ENCODE data around the gene GLA. TPM values are rescaled to one million over a fixed set of nuclear protein-coding genes. Genes with fewer than 3 reads are reported as not detected.

Gene GLA
- total and polyA plus RNA-seq, 2 of the 4 experiments (the other 2 are of a cell fraction), result 27.9 to 38.7 TPM

GRCh38 chrX:101407167-101407747 is 468 bp downstream of the GLA start:
- Histone ChIP-seq H2AK9ac (replicated peaks; ENCODE audit: low read depth, low read length, poor library complexity) (peak overlapping the region; percentile 48), H4K5ac (ENCODE audit: low read depth, low read length) (peak overlapping the region; percentile 0; the same call in 1 of the 2 replicates), H3K27ac (ENCODE audit: insufficient read depth, low read length) (peak overlapping the region; percentile 63), H4K8ac (ENCODE audit: low read depth in 2 of 2, low read length in 2 of 2) (peak overlapping the region in 1 of 2 experiments; percentile 6; a peak in 1 of 4 replicates), H3K27me3 (ENCODE audit: control insufficient read depth, insufficient read depth, low read length) (no peaks in the 10 kb centered on the region), H4K91ac (ENCODE audit: insufficient read depth, low read depth, low read length) (peak overlapping the region; percentile 13; the same call in 1 of the 2 replicates), H3K4ac (ENCODE audit: low read depth, low read length) (peak overlapping the region; percentile 13; the same call in 1 of the 2 replicates), H2AK5ac (ENCODE audit: low read depth, low read length) (no peak overlapping the region), H3K4me3 (ENCODE audit: insufficient read depth, low read depth, low read length) (peak overlapping the region; percentile 85), H2AFZ (replicated peaks; ENCODE audit: low read length, poor library complexity) (peak overlapping the region; percentile 93), H3K4me1 (ENCODE audit: control insufficient read depth, insufficient read depth, low read length) (no peaks in the 10 kb centered on the region), H2BK20ac (ENCODE audit: low read depth, low read length) (no peak overlapping the region), H2BK5ac (ENCODE audit: low read depth, low read length, poor library complexity, severe bottlenecking) (peak overlapping the region; percentile 44), H3K23ac (ENCODE audit: low read depth, low read length) (peak overlapping the region; percentile 68), H3K9ac (ENCODE audit: low read depth, low read length) (peak overlapping the region; percentile 66), H3K9me3 (ENCODE audit: control insufficient read depth, insufficient read depth, low read length) (no peaks in the 10 kb centered on the region), H3K4me2 (ENCODE audit: low read depth, low read length) (peak overlapping the region; percentile 56), H3K14ac (replicated peaks; ENCODE audit: low read depth, low read length) (0 out of 2 replicates have a peak overlapping the region, but pooled peaks have one; percentile 11), H2BK15ac (ENCODE audit: low read depth, low read length) (no peak overlapping the region), H4K20me1 (ENCODE audit: insufficient read depth, low read length) (peaks cover 6% of the 10 kb centered on the region; the same call in 1 of the 2 replicates), H3K79me1 (ENCODE audit: low read depth in 1 of 2, low read length in 2 of 2) (peaks cover 0 to 5% of the 10 kb centered on the region in 2 experiments; a peak in 1 of 4 replicates), H3K56ac (ENCODE audit: extremely low read depth, insufficient read depth, low read length) (peak overlapping the region; percentile 65), H3K9me1 (ENCODE audit: insufficient read depth, low read length) (no peaks in the 10 kb centered on the region), H2BK120ac (ENCODE audit: low read depth, low read length) (0 out of 2 replicates have a peak overlapping the region, but pooled peaks have one; percentile 37), H3K36me3 (ENCODE audit: control insufficient read depth, insufficient read depth, low read length) (peaks cover 4% of the 10 kb centered on the region), H3K18ac (ENCODE audit: low read depth, low read length) (no peak overlapping the region)
- ChIA-PET POLR2A (ENCODE audit: unreplicated experiment) (interaction anchor here (0.6 kb wide), 1 partner anchor 10 kb away, joined by 4 read pairs; no protein-coding TSS in a partner anchor), CTCF (no interaction called here)
- TSS peak; percentile 89 for BruUV-seq (replicated peaks)
- no CpG with 5 or more reads among the region's 15 CpGs for WGBS, 2 experiments (ENCODE audit: extremely low coverage in 2 of 2, insufficient read length in 1 of 2)
- no peak for DNase-seq
- in situ Hi-C loops (cut with MboI; ENCODE audit: low sequenced_read_pairs), result no loop called here
- intact Hi-C loops (cut with micrococcal nuclease), result no loop called here
- peak; percentile 13; the same call in 1 of the 2 replicates for ATAC-seq (ENCODE audit: low read depth)
- dilution Hi-C loops (cut with HindIII; ENCODE audit: low sequenced_read_pairs, unreplicated experiment), result no loop called here
- TF ChIP-seq MAFK (IDR thresholded peaks at IDR 0.05; ENCODE audit: low read depth, low read length) (no peak), POLR2A (IDR thresholded peaks at IDR 0.05; ENCODE audit: low read depth, low read length) (no peak), CHD1 (IDR thresholded peaks at IDR 0.05; ENCODE audit: low read depth, low read length) (no peak), USF2 (IDR thresholded peaks at IDR 0.05; ENCODE audit: low read depth, low read length) (no peak), MXI1 (IDR thresholded peaks at IDR 0.05; ENCODE audit: borderline replicate concordance, low read depth, low read length) (no peak), FOS (IDR thresholded peaks at IDR 0.05; ENCODE audit: low read depth, low read length) (no peak), NFE2L2 (IDR thresholded peaks at IDR 0.05; ENCODE audit: low read depth, low read length) (no peak), SMC3 (IDR thresholded peaks at IDR 0.05; ENCODE audit: low read depth, low read length) (no peak), ELK1 (IDR thresholded peaks at IDR 0.05; ENCODE audit: borderline replicate concordance, low read depth, low read length) (no peak), RFX5 (IDR thresholded peaks at IDR 0.05; ENCODE audit: low read depth, low read length) (no peak), MAZ (IDR thresholded peaks at IDR 0.05; ENCODE audit: borderline replicate concordance, low read depth, low read length) (no peak), RAD21 (IDR thresholded peaks at IDR 0.05; ENCODE audit: low read length) (no peak), CTCF (conservative IDR thresholded peaks at IDR 0.05; ENCODE audit: low read depth, low read length) (no peak), BHLHE40 (IDR thresholded peaks at IDR 0.05; ENCODE audit: low read depth, low read length) (no peak), RCOR1 (IDR thresholded peaks at IDR 0.05; ENCODE audit: insufficient replicate concordance, low read length) (no peak)
